IMR-90 (cell line): ENCODE measurements around the gene GGTLC2. TPM values are rescaled to one million over a fixed set of nuclear protein-coding genes. Genes with fewer than 3 reads are reported as not detected.
"Not testable (repeated sequence)": the region's sequence is repeated elsewhere in the genome, so short reads cannot be mapped to it uniquely, and the experiment has no call there.

Source experiments
- ATAC-seq: fragments of 200-7000 bp; cut with Tn5 transposase; 2 replicates; pipeline ENCODE4 v1.9.1; 2020; ENCODE audit warnings: low read depth, mild to moderate bottlenecking, moderate library complexity
- BruUV-seq: library from RNA; stranded (reverse); fragments of 400-500 nt; replicated peaks from 2 replicates; lab custom pipeline; 2021; lab: Mats Ljungman, UMichigan
- CTCF ChIA-PET: fragments of 300-600 bp; formaldehyde crosslinking; extraction: SDS; loops from one replicate; lab custom pipeline; 2021; ENCODE audit warnings: antibody characterized with exemption; lab: Yijun Ruan, JAX
- POLR2A ChIA-PET: fragments of 300-600 bp; sonication (Branson Sonifier 250); formaldehyde crosslinking; loops from one replicate; lab custom pipeline; 2022; ENCODE audit warnings: antibody characterized with exemption; ENCODE audit not compliant: unreplicated experiment; lab: Charles Lee
- DNase-seq: peaks from one replicate; pipeline ENCODE4 v3.0.0; 2013
- H2AFZ ChIP-seq: replicated peaks from 2 replicates; pipeline ENCODE3; 2013; ENCODE audit warnings: low read length, mild to moderate bottlenecking; ENCODE audit not compliant: poor library complexity
- H2AK5ac ChIP-seq: 2 replicates; pipeline ENCODE4 v1.6.1; 2013; ENCODE audit warnings: low read depth, low read length, inconsistent platforms
- H2AK9ac ChIP-seq: replicated peaks from 2 replicates; pipeline ENCODE3; 2013; ENCODE audit warnings: mild to moderate bottlenecking, low read depth, low read length, moderate library complexity; ENCODE audit not compliant: poor library complexity
- H2BK120ac ChIP-seq: 2 replicates; pipeline ENCODE4 v1.6.1; 2013; ENCODE audit warnings: low read depth, low read length, inconsistent platforms
- H2BK15ac ChIP-seq: 3 replicates; pipeline ENCODE4 v1.6.1; 2013; ENCODE audit warnings: low read depth, low read length, inconsistent platforms
- H2BK20ac ChIP-seq: 2 replicates; pipeline ENCODE4 v1.6.1; 2013; ENCODE audit warnings: low read depth, mild to moderate bottlenecking, inconsistent platforms, low read length, moderate library complexity
- H2BK5ac ChIP-seq: 2 replicates; pipeline ENCODE4 v1.6.1; 2013; ENCODE audit warnings: mild to moderate bottlenecking, low read depth, low read length, inconsistent platforms; ENCODE audit not compliant: poor library complexity, severe bottlenecking
- H3K14ac ChIP-seq: replicated peaks from 2 replicates; pipeline ENCODE4 v1.6.1; 2013; ENCODE audit warnings: low read depth, low read length, inconsistent platforms
- H3K18ac ChIP-seq: 2 replicates; pipeline ENCODE4 v1.6.1; 2013; ENCODE audit warnings: low read depth, low read length, control low read depth
- H3K23ac ChIP-seq: 2 replicates; pipeline ENCODE4 v1.6.1; 2013; ENCODE audit warnings: low read depth, low read length, inconsistent platforms
- H3K27ac ChIP-seq: 2 replicates; pipeline ENCODE4 v1.5.1; 2013; ENCODE audit warnings: mild to moderate bottlenecking, control low read depth, low read length; ENCODE audit not compliant: insufficient read depth
- H3K27me3 ChIP-seq: 2 replicates; pipeline ENCODE4 v1.6.1; 2013; ENCODE audit warnings: low read length; ENCODE audit not compliant: control insufficient read depth, insufficient read depth
- H3K36me3 ChIP-seq: 2 replicates; pipeline ENCODE4 v1.6.1; 2013; ENCODE audit warnings: low read length, mixed read lengths; ENCODE audit not compliant: control insufficient read depth, insufficient read depth
- H3K4ac ChIP-seq: 2 replicates; pipeline ENCODE4 v1.6.1; 2013; ENCODE audit warnings: low read depth, low read length, inconsistent platforms
- H3K4me1 ChIP-seq: 2 replicates; pipeline ENCODE4 v1.6.1; 2013; ENCODE audit warnings: low read length, mixed read lengths; ENCODE audit not compliant: control insufficient read depth, insufficient read depth
- H3K4me2 ChIP-seq: 2 replicates; pipeline ENCODE4 v1.6.1; 2013; ENCODE audit warnings: low read depth, mild to moderate bottlenecking, control low read depth, low read length, moderate library complexity
- H3K4me3 ChIP-seq: 2 replicates; pipeline ENCODE4 v1.5.1; 2013; ENCODE audit warnings: low read depth, mild to moderate bottlenecking, control low read depth, low read length, moderate library complexity; ENCODE audit not compliant: insufficient read depth
- H3K56ac ChIP-seq: 2 replicates; pipeline ENCODE4 v1.6.1; 2013; ENCODE audit warnings: low read length, inconsistent platforms; ENCODE audit not compliant: insufficient read depth; ENCODE audit errors: extremely low read depth
- H3K79me1 ChIP-seq, 2 experiments: 2 replicates each; pipeline ENCODE4 v1.6.1; 2013; ENCODE audit warnings: low read length in 2 of 2, inconsistent platforms in 1 of 2, low read depth in 1 of 2
- H3K9ac ChIP-seq: 2 replicates; pipeline ENCODE4 v1.6.1; 2013; ENCODE audit warnings: low read depth, low read length, control low read depth
- H3K9me1 ChIP-seq: 2 replicates; pipeline ENCODE4 v1.6.1; 2013; ENCODE audit warnings: low read length, inconsistent platforms; ENCODE audit not compliant: insufficient read depth
- H3K9me3 ChIP-seq: 2 replicates; pipeline ENCODE4 v1.6.1; 2013; ENCODE audit warnings: low read length; ENCODE audit not compliant: control insufficient read depth, insufficient read depth
- H4K20me1 ChIP-seq: 2 replicates; pipeline ENCODE4 v1.6.1; 2013; ENCODE audit warnings: low read length, inconsistent platforms; ENCODE audit not compliant: insufficient read depth
- H4K5ac ChIP-seq: 2 replicates; pipeline ENCODE4 v1.6.1; 2013; ENCODE audit warnings: mild to moderate bottlenecking, low read depth, low read length, control low read depth
- H4K8ac ChIP-seq, 2 experiments: 2 replicates each; pipeline ENCODE4 v1.6.1; 2013; ENCODE audit warnings: low read depth in 2 of 2, low read length in 2 of 2, control low read depth in 1 of 2, inconsistent platforms in 1 of 2
- H4K91ac ChIP-seq: 2 replicates; pipeline ENCODE4 v1.6.1; 2013; ENCODE audit warnings: low read depth, low read length, inconsistent platforms; ENCODE audit not compliant: insufficient read depth
- WGBS, 2 experiments: methylation state at CpG; one replicate each; pipeline versions ENCODE4 v1.1.5 to v1.1.7; 2013; ENCODE audit warnings: missing lambda C conversion rate in 2 of 2; ENCODE audit not compliant: insufficient read length in 1 of 2; ENCODE audit errors: extremely low coverage in 2 of 2; 5-methylcytosine and 5-hydroxymethylcytosine counted together
- dilution Hi-C: fragments of 300-500 bp; cut with HindIII; formaldehyde crosslinking; loops from one replicate; pipeline ENCODE4 v1.14.3; 2018; ENCODE audit warnings: low sequenced_read_pairs; ENCODE audit not compliant: unreplicated experiment
- in situ Hi-C: fragments of 300-500 bp; cut with MboI; formaldehyde crosslinking; loops from 3 replicates; pipeline ENCODE4 v1.14.3; 2019; ENCODE audit warnings: low sequenced_read_pairs, inconsistent platforms, mixed read lengths
- intact Hi-C: fragments of 100-400 bp; cut with micrococcal nuclease; formaldehyde crosslinking; loops from 2 replicates; pipeline ENCODE4 v1.10.0; 2022
- polyA plus RNA-seq, 3 experiments: library from polyadenylated mRNA; depleted of rRNA; stranded (reverse); fragments of >200 nt; gene quantifications; 2 replicates each; pipeline ENCODE4 v1.2.3, GENCODE V29; 2012; ENCODE audit warnings: low replicate concordance in 1 of 3
- total RNA-seq: library from RNA; depleted of rRNA; stranded (reverse); fragments of >200 nt; gene quantifications from 2 replicates; pipeline ENCODE4 v1.2.3, GENCODE V29; 2012

GGTLC2 gene
- total and polyA plus RNA-seq, 2 of the 4 experiments (the other 2 are of a cell fraction) = 0.09 TPM; not detected in 1

- H3K4me3 ChIP-seq, H3K9ac ChIP-seq, in situ Hi-C loops, H2AK5ac ChIP-seq, dilution Hi-C loops, POLR2A ChIA-PET, H2BK120ac ChIP-seq, H2AK9ac ChIP-seq, H3K18ac ChIP-seq, H3K4me1 ChIP-seq, DNase-seq, H3K23ac ChIP-seq, CTCF ChIA-PET, BruUV-seq, ATAC-seq, H2AFZ ChIP-seq, H3K4ac ChIP-seq, H3K56ac ChIP-seq, H3K36me3 ChIP-seq, H3K9me3 ChIP-seq, H2BK5ac ChIP-seq, H3K27me3 ChIP-seq, H4K5ac ChIP-seq, H3K27ac ChIP-seq, H4K8ac ChIP-seq, H3K9me1 ChIP-seq, H4K20me1 ChIP-seq, H3K14ac ChIP-seq, H4K91ac ChIP-seq, H2BK20ac ChIP-seq, H2BK15ac ChIP-seq, H3K79me1 ChIP-seq, H3K4me2 ChIP-seq, intact Hi-C loops: not testable (repeated sequence)
- whole genome bisulfite sequencing, 2 experiments = 100% methylated on average over 1 of the region's 14 CpGs; no CpG with 5 or more reads in 1 of the 2 experiments
Observed at GRCh38 chr22:22633533-22633932, 10.9 kb upstream of the GGTLC2 start.
